ENCODE measurements around the gene PACRG.

Gene PACRG

DNA sequence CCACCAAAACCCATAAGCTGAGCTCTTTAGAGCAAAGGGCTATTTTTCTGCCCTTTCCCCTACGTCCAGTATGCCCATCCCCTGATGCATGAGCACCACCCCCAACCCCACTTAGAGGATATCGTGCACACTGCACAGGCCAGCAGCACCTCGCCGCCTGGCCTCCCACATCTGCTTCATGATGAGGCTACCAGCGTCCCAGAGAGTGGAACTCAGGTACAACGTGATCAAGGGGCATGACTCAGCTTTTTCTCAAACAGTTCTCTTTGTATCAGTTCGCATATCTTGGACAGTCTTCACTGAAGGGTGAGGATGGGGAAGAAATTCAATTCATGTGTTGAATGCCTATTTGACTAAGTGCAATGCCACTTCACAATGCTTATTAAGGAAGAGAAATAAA lies 604.8 kb downstream of the PACRG start:
- no peak for TF ChIP-seq CTCF (IDR thresholded peaks at IDR 0.05)
- H3K27me3 Mint-ChIP-seq (ENCODE audit: low read depth, poor library complexity), result peaks cover 10% of the 10 kb centered on the region
- H3K27ac Mint-ChIP-seq, result no peak overlapping the region
- H3K36me3 Mint-ChIP-seq (ENCODE audit: low read depth), result no peaks in the 10 kb centered on the region
- peaks cover 50% of the 10 kb centered on the region for H3K4me1 Mint-ChIP-seq
- DNase-seq, result no peak
- H3K9me3 Mint-ChIP-seq, result peaks cover 2% of the 10 kb centered on the region
- no peak overlapping the region for H3K4me3 Mint-ChIP-seq

- H3K27me3 Mint-ChIP-seq (ENCODE audit: low read depth, poor library complexity), result peaks cover 10% of the 10 kb centered on the region
- no peak overlapping the region for H3K27ac Mint-ChIP-seq
- H3K36me3 Mint-ChIP-seq (ENCODE audit: low read depth), result no peaks in the 10 kb centered on the region
Measured at GRCh38 chr6:163333038-163333437, 605.3 kb downstream of the PACRG start.

DNA sequence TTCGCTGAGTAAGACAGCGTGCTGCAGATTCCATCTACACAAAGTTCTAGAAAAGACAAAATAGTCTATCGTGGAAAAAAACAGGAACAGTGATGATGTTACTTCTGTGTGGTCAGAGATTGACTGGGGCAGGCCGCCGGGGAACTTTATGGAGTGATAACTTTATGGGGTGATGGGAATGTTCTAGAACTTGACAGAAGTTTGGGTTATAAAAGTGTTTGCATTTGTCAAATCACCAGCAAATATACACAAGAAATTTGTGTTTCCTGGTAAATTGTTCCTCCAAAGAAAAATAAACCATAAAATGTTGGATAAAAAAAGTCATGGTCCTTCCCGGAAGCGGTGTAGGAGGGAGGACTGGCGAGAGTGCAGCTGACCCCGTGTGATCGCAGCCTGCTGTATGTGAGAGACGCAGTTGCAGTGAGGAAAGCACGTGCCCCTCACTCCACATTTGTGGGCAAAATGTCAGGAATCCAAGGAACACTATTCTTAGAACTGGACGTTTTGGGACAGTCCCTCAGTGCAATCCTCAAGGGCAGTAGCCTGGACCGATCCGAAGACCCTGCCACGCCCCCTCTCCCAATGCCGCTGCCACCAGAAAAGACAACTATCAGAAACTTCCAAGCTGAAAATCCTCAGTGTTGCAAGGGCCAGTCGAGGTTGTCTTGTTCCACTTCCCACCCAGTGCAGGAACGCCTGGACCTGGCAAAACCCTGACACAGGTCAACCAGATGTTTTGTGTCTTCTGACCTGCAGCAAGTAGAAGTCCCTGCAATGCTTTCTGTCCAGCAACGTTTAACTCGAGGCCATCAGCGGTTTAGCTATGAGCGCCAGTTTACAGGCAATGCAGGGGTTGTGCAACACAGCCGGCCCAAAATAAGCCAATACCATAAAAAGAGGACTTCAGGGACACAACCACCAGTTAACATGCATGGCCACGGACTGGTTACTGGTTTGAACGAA lies 606.2 kb downstream of the PACRG start:
- Mint-ChIP-seq H3K27me3 (ENCODE audit: low read depth, poor library complexity) (peaks cover 14% of the 10 kb centered on the region), H3K9me3 (no peaks in the 10 kb centered on the region), H3K36me3 (ENCODE audit: low read depth) (no peaks in the 10 kb centered on the region), H3K4me1 (peaks cover 58% of the 10 kb centered on the region), H3K27ac (no peak overlapping the region), H3K4me3 (no peak overlapping the region)
- no peak for DNase-seq
- no peak for TF ChIP-seq CTCF (IDR thresholded peaks at IDR 0.05)

More at GRCh38 chr6:163333038-163333437, 605.3 kb downstream of the PACRG start:
- peaks cover 49% of the 10 kb centered on the region for H3K4me1 Mint-ChIP-seq
- H3K9me3 Mint-ChIP-seq, result no peaks in the 10 kb centered on the region
- no peak overlapping the region for H3K4me3 Mint-ChIP-seq
- TF ChIP-seq CTCF (IDR thresholded peaks at IDR 0.05), result no peak
- DNase-seq, result no peak

- H3K4me1 Mint-ChIP-seq, result peaks cover 62% of the 10 kb centered on the region
Measured at GRCh38 chr6:163335056-163335455, 607.3 kb downstream of the PACRG start.

DNA sequence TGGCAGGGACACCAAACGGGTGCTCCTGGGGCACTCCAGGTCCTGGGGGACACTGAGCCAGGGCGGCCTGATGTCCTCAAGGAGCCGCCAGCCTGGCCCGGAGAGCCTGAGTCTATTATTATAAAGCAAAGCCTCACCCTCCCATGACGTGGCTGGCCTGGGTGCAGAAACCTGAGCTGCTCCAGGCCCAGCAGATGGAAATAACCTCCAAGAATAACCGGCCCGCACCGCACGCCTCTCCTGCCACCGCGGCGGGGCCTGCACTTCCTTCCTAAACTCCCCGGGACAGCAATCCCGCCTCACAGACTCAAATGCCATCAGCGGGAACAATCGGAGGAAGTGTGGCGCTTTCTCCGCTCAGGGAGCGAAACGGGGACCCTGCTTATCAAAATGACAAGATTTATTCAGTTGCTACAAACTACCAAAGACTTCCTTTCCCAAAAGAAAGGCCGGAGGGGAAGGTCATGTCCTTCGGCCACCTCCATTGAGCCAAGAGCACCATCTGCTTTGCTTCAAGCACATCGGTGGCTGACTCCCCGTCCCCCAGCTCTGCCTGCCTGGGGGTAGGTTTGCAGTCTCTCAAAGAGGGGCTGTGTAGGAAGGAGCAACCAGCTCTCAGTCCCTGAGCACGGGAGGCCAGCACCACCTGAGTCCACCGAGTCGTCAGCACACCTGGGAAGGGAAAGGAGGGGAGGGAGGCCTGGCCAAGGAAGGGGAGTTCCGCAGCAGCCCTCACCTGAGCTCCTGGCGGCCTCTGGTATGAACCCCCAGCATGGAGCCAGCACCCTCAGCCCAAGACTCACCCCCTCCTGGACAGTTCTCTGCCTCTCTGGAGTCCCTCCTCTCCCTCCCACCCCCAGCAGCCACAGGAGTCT lies 608.1 kb downstream of the PACRG start:
- H3K27ac Mint-ChIP-seq, result peak overlapping the region; percentile 93
- peaks cover 62% of the 10 kb centered on the region for H3K4me1 Mint-ChIP-seq

More at GRCh38 chr6:163335056-163335455, 607.3 kb downstream of the PACRG start:
- Mint-ChIP-seq H3K9me3 (no peaks in the 10 kb centered on the region), H3K4me3 (no peak overlapping the region), H3K27me3 (ENCODE audit: low read depth, poor library complexity) (peaks cover 14% of the 10 kb centered on the region), H3K27ac (no peak overlapping the region), H3K36me3 (ENCODE audit: low read depth) (no peaks in the 10 kb centered on the region)
- no peak for TF ChIP-seq CTCF (IDR thresholded peaks at IDR 0.05)
- no peak for DNase-seq

More for the DNA sequence above, 608.1 kb downstream of the PACRG start:
- Mint-ChIP-seq H3K4me3 (no peak overlapping the region), H3K36me3 (ENCODE audit: low read depth) (no peaks in the 10 kb centered on the region), H3K9me3 (no peaks in the 10 kb centered on the region), H3K27me3 (ENCODE audit: low read depth, poor library complexity) (peaks cover 9% of the 10 kb centered on the region)
- DNase-seq, result peak; percentile 36
- TF ChIP-seq CTCF (IDR thresholded peaks at IDR 0.05), result no peak

Measured in nephron progenitor cell (in vitro differentiated cells).